GM04503 (cell line): ENCODE data around the gene NCKAP5.

Experiments used
- DNase-seq: peaks from one replicate; pipeline ENCODE4 v3.0.0-alpha.2; 2012; ENCODE audit warnings: low read depth

NCKAP5 gene

DNA sequence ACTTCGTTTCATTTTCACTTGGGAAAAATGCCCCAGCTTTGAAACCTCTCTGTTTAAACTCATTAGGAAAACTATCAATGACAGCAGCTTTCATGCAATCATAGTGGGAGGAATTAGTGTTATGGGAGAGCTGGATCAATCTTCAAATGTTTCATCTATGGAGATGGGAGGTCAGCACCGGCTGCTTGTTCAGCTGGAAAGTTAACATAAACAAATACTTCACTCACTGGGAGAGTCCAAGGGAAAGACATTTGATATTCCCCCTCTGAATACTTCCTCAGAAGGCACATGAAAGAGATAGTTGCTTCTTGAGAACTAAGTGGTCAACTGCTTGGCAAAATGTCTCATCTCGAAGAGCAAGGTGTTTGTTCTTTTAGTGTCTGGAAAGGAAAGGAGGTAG is 905.5 kb downstream of the NCKAP5 start:
- DNase-seq = no peak

DNA sequence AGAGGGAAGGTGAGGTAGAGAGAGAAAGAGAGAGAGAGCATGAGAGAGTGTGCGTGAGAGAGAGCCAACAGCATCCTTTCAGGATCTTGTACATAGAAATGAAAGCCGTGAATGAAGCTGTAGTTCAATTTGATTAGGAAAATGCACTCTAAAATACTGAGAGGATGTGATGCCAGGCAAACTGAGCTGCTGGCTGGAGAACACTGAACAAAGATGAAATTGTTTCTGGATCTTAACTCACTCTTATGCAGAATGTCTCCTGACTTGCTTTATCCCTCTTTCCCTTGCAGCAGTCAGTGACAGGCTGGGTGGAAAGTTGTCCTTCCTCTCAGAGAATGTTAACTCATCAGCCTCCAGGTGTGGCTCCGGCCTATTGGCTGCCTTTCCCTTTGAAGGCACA is 908.9 kb downstream of the NCKAP5 start:
- no peak for DNase-seq

DNA sequence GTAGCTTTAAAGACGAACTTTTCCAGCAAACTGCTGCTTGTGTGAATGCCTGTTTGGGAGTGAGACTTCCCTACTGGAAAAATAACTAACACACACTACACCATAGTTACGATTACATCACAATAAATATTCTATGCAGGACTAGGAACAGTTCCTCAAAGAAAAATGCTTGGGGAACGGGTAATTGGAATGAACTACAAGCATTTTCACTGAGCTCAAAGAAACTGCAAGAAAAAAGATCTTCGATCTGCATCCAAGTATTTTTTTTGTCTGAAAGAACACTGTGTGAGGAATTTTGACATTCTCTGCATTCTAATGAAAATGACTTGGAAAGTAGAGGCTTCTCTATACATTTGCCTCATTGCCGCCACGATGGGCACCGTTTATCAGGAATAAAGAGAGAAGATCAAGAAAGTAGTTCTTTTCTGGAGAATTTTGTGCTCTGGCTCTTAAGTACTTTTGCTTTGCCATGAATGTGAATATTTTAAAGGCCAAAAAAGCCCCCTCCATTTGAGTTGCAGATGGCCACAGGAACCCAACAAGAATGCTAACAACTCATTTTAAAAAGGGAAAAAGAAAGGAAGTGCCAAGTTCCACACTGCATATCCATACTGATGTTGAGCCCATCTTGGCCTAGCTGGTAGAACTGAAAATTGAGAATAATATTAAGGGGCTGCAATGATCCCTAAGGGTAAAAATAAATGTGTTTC is 911.8 kb downstream of the NCKAP5 start:
- DNase-seq = no peak

DNA sequence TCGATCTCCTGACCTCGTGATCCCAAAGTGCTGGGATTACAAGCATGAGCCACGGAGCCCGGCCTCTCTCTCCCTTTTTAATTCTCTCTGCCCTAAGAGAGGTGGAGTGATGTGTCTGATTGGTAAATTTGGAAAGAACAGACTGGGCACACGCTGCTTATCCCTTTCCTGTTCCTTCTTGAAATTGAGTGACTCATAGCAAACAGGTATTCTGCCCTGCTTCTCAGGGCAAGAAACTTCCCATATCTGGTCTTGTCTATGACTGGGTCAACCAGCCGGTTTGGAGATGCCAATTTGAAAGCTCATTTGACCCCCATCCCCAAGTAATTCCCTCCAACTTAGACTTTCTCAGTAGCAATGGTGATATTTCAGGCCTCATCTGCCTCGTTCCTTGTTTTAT is 913.3 kb downstream of the NCKAP5 start:
- no peak for DNase-seq

DNA sequence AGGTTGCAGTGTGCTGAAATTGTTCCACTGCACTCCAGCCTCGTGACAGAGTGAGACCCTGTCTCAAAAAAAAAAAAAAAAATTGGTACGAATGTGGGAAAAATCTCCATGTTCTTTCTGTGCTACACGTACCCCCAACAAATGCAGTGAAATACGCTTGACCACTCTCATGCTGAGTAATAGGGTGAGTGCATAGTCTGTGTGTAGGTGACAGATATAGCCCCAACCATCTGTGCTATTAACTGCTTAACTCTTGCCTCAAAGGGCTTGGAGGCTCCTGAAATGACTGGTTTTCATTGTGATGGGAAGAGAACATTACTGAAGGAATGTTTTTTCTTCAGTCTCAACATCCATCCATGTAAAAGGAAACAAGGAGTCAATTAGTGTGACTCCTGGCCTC is 913.9 kb downstream of the NCKAP5 start:
- no peak for DNase-seq

DNA sequence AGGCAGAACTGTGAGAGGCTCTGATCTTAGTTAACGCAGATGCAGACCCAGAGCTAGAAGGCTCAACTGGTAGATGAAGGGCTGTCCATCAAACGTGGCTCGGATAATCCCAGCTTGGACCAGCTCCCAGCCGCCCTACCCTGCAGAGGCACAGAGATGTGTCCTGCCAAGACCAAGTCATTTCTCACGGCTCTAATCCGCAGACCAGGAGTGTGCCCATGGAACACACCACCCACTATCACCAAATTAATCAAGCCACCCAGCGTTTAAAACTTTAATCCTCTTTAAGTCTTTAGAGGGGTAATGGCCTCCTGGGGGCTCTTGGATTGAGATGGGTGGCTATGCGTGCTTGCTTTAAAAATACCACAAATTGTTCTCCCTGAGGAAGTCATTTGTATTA is 915.8 kb downstream of the NCKAP5 start:
- DNase-seq = no peak

DNA sequence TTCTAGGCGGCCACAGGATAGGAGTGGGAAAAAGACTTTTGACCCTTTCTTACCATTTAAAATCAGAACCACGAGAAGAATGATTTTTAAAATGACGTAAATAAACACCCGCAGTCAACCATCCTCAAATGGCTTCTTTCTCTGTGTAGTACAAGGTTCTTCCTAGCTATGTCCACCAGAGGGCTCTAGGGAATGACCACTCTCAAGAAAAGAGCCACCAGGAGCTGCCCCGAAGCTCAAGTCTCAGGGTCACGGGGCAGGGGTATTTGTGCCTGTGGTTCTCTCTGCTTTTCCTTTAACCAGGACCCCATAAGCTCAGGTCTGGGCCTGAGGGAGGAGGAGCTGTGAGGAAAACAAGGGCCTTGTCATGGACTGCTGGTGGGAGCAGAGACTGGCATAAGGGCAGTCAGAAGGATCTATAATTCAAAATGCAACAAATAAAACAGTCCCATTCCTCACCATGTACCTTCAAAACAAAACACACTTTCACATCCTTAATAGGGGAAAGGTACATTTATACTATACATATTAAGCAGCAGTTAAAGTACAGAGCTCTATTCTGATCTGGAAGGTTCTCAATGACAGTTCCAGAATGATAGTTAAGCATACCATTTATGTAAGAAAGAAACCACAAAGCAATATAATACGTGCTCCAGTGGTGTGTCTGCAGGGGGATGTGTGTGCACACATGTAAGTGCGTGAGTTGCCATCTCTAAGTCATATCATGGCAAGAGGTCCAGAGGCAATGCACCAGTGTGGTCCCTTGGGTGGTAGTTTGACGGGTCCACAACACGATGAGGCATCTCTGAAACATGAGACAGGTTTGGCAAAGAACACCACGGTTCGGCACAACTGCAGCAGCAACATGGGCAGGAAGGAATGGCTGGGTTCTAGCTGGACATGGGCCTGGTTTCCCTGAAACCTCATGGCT is 916.9 kb downstream of the NCKAP5 start:
- no peak for DNase-seq

DNA sequence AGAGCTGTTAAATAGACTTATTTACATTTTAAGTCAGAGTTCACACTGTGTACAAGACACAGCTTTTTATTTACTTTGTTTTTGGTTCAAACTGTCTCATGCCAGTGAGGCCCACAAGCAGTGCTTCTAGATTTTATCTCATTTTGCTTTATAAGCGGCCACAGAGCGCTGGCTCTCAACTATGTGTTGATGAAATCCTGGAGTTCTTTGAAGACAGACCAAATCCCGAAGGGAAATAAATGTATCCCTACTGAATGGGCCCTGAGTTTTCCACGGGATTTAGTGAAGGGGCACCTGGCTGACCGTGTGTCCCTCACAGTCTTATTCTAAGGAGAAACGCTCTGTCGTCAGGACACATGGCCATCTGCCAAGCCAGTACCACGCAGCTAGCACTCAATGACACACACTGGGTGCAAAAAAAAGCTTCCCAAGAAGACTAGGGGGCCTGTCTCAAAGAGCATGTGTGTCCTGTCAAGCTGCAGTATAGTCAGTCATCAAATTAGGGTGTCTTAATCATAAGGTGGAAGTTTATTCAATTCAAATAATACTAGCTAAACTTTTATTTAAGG is 921.6 kb downstream of the NCKAP5 start:
- no peak for DNase-seq

DNA sequence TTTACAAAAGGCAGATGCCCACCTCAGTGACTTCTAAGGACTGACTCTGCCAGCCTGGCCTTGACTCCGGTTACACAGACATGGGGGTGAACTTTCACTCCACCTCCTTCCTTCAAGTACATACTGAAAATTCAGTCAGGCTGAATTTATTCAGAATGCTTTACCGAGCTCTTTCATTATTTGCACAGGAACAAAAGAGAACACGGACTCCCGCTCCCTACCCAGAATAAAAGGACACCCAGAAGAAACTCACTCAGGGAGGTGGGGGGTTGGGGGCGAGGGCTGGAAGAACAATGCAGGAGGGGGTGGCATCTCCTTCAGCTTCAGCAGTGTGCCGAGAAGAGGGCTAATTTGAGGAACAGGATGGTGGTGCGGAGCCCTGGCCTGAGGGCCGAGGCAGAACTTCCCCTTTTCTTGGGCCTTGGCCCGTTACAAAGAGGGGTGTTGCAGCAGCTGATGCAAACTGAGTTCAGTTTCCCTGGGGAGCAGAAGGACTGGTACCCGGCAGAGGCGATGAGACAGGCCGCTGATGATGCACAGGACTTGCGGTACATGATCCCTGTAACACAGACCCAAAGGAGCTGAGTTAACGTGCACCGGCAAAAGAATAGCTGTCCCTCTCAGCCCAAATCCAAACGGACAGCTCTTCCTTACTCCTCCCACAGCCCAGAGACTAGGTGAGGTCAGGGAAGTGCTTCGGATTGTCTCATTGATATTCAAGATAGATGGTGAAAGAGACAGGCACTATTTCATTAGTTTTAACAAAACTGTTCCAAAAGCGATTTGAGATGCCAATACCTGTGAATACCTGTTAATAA is 922.3 kb downstream of the NCKAP5 start:
- no peak for DNase-seq

DNA sequence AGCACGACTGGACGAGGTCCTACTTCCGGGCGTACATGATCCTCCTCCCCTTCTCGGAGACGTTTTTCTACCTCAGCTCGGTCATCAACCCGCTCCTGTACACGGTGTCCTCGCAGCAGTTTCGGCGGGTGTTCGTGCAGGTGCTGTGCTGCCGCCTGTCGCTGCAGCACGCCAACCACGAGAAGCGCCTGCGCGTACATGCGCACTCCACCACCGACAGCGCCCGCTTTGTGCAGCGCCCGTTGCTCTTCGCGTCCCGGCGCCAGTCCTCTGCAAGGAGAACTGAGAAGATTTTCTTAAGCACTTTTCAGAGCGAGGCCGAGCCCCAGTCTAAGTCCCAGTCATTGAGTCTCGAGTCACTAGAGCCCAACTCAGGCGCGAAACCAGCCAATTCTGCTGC is 923.1 kb downstream of the NCKAP5 start:
- DNase-seq = no peak

DNA sequence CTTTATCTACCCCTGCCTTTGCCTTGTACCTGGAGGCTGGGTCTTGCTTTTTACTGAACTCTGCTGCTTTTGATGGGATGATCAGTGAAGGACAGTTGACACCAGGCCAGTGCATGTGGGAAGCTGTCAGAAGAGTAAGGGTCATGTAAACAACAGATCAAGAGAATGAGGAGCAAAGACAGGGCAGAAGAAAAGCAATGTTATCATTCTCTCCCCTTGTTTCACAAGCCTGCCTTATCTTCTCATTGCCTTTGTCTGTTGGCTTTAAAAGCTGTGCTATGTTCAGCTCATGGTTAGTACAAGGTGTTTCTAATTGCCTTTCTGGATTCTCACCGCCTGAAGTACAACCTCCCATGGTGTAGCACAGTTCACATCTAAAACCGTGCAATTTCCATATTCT is 925.8 kb downstream of the NCKAP5 start:
- DNase-seq = no peak

DNA sequence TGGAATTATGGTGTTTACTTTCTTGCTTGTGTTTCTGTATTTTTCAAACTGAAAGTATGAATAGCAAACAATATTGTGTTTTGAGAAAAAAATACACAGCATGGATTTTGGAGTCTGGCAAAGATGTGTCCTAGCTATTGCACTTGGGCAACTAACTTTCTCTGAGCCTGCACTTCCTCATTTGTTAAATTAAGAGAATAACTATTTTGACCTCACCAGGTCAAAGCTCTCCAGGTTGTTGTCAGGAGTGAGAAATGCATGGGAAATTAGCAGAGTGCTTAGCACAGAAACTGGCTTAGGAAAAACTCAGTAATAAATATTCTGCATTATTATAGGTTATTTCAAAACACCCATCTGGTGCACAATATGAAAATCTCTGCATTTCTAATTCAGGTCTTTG is 926.4 kb downstream of the NCKAP5 start:
- no peak for DNase-seq

DNA sequence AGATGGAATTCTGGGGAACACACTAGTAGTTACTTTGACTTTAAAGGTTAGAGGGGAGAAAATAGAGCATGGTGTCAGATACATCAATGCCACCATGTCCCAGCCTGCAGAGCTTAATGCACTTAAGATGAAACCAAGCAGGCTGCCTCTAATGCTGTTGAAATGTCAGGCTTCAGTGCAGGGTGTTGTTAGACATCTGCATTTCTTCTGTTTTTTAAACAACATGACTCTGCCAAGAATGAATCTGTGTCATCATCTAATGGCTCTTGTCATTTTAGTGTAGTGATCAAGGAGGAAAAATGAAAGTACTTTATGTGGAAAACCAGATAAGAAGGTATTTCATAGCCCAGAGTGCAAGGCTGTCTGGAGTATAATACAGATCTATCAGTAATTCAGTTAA is 928.1 kb downstream of the NCKAP5 start:
- DNase-seq = no peak

DNA sequence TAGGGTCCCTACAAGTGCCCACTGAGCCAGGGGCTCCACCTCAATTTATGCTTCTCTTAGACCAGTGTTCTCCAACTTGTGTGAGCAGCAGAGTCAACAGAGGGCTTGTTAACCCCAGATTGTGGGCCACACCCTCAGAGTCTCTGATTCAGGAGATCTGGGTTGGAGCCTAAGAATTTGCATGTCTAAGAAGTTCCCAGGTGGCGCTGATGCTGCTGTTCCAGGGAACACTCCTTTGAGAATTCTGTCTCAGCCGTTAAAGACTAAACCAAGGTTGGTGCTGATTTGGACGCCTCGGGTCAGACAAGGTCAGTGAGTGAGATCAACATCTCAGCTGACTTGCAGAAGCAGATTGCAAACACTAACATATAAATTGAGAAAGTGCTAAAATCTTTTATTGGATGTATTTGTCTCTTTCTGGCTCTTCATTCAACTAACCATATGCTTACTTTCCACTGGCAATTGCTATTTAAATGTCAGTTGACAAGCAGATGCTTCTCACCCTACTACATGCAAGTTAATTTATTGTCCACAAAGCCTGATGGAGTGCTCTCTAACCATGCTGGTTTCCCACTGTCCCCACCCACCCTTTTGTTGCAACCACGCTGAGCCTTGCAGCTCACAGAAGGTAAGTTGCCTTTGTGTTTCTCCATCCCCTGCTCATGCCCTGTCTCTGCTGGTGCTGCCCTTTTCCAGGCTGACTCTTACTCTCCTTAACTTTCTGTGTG is 929.8 kb downstream of the NCKAP5 start:
- no peak for DNase-seq

DNA sequence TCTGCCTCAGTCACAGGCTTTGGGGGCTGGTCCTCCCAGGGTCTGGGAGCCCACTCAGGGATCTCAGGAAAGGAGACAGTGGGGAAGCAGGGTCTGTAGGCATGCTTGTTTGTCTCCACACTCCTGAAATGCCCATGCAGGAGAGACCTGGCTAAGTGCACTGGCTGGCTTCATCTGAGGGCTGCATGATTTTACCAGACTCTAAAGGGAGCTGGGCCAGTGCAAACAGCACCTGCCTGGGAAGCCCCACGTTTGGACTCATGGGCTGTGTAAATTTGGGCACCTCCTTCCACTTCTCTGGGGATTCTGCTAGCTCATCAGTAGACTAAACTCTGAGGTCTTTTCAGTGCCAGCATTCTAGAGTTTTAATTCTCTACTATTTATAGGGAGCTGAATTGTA is 931.9 kb downstream of the NCKAP5 start:
- no peak for DNase-seq

DNA sequence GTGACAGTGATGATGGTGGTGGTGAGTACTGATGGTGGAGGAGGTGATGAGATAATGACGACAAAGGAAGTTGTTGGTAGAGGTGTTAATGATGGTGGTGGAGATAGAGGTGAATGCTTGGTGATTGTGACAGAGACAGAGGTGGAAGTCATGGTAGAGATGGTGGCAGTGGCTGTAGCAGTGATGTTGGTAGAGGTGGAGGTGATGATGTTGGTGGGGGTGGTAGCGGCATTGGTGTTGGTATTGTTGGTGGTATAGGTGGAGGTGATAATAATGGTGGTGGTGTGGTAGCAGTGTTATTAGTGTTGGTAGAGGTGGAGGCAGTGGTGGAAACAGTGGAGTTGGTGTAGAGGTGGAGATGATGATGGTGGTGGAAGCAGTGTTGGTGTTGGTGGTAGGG is 934.6 kb downstream of the NCKAP5 start:
- DNase-seq = no peak

DNA sequence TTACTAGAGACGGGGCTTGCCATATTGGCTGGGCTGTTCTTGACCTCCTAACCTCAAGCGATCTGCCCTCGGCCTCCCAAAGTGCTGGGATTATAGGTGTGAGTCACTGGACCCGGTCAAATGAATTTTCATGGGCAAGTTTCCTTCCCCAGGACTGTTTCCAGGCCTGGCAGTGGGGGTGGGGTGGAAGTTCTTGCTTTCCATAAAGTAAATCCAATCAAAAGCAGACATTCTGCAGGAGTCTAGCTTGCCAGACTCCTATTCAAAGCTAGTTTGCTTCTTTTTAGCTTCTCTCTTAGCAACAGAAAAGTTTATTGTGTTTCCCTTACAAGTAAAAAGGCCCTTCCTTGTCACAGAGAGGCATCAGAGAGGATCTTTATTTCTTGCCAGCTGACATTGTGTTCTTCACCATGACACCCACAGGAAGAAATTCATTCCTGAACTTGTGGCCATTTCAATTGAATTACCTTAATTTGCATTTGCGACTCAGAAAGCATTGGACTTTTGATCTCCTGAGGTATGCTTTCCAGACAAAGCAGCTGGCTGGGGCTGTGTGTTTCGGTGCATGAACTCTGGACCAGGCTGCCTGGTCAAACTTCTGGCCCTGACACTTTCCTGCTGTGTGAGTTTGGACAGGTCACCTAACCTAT is 936.1 kb downstream of the NCKAP5 start:
- peak; percentile 38 for DNase-seq

DNA sequence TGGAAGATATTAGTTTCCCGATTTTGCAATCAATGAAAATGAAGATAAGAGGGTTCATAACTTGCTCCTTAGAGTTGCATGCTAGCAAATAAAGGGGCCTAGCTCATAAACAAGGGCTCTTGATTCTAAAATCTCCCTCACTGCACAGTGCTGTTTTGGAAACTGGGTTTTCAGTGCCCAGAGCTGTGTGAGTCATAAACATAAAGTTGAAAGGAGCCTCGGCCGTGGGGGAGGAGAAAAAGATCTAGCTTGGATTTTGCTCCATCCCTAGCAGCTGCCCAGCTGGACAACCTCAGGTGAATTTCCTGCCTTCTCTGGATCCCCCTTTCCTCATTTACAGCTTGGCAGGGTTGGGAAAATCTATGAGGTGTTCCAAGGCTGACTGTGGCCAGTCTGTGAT is 940.7 kb downstream of the NCKAP5 start:
- no peak for DNase-seq

DNA sequence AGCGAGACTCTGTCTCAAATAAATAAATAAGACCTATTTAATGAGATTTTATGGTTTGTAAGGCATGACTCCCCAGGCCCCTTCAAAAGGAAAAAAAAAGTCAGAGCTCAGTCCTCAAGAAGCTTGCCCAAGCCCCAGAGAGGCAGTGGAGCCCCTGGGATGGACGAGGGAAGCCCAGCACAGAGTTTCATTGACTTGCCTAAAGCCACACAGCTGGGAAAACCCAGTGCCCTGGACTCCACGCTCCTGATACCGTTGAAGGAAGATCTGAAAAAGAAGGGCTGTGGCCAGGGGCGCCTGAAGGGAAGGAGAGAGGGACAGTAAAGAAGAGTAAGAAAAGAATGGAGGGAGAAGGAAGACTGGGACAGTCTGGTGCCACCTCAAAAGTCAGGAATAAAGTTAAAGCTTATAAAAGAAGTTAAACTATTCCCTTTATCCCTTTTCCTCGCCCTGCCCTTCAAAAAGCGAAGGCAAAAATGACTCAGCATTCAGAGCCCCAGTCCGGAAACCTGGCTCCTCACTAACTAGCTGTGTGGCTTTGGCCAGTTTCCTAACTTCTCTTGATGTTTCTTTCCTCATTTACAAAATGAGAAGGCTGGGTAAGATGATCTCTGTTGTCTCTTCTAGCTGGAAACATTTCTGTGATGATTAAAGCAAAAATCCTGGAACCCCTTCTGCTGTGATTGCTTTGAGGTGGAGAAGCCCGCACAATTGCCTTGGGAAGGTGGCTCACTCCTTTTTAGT is 945.0 kb downstream of the NCKAP5 start:
- peak; percentile 72 for DNase-seq
